HepG2 (cell line): Measurements from ENCODE around the gene MAP1LC3B. TPM values are rescaled to one million over a fixed set of nuclear protein-coding genes. Genes with fewer than 3 reads are reported as not detected.

Experiments
- ATAC-seq: fragments of 200-7000 bp; cut with Tn5 transposase; 3 replicates; pipeline ENCODE4 v1.9.1; 2020; ENCODE audit warnings: mild to moderate bottlenecking, moderate library complexity
- BruUV-seq: library from RNA; stranded (reverse); fragments of 400-500 nt; replicated peaks from 2 replicates; lab custom pipeline; 2021; lab: Mats Ljungman, UMichigan
- CTCF ChIA-PET: fragments of 300-600 bp; formaldehyde crosslinking; extraction: SDS; loops from one replicate; lab custom pipeline; 2021; ENCODE audit warnings: low total read pairs, inconsistent platforms, low intra/inter-chr PET ratio; lab: Yijun Ruan, JAX
- POLR2A ChIA-PET: fragments of 350-600 bp; sonication (Branson Sonifier 250); formaldehyde crosslinking; loops from one replicate; lab custom pipeline; 2020; ENCODE audit warnings: antibody characterized with exemption, inconsistent platforms; lab: Yijun Ruan, JAX
- DNase-seq: peaks from one replicate; pipeline ENCODE4 v3.0.0-alpha.2; 2015; ENCODE audit warnings: low spot score
- FAIRE-seq: peaks from 3 replicates; lab custom pipeline; 2011; peaks lifted over from hg19 to GRCh38; lab: Jason Lieb, UNC
- H2AFZ ChIP-seq: one replicate; pipeline ENCODE4 v1.6.1; 2011; ENCODE audit warnings: low read length, inconsistent platforms
- H3K27ac ChIP-seq: fragments of 300-600 bp; 3 replicates; pipeline ENCODE4 v1.8.0; 2011; ENCODE audit warnings: mixed run types, mild to moderate bottlenecking, mixed read lengths, low read length, inconsistent platforms; ENCODE audit not compliant: insufficient read depth; ENCODE audit errors: extremely low read length
- H3K27me3 ChIP-seq, 2 experiments: fragments of 200-600 bp in 1 of 2; 2 replicates in 1 of 2; 3 replicates in 1 of 2; pipeline versions ENCODE4 v1.6.0 to v1.8.0; 2011; ENCODE audit warnings: low read length in 2 of 2, mild to moderate bottlenecking in 2 of 2, moderate library complexity in 2 of 2, inconsistent platforms in 1 of 2; ENCODE audit not compliant: insufficient read depth in 2 of 2, control insufficient read depth in 1 of 2
- H3K36me3 ChIP-seq, 2 experiments: fragments of 200-600 bp in 1 of 2; replicated peaks in 1 of 2; 2 replicates in 1 of 2; 3 replicates in 1 of 2; pipeline versions ENCODE4 v1.5.1 to v1.8.0; 2011; ENCODE audit warnings: low read length in 2 of 2, inconsistent platforms in 1 of 2; ENCODE audit not compliant: insufficient read depth in 2 of 2, control insufficient read depth in 1 of 2
- H3K4me1 ChIP-seq: 2 replicates; pipeline ENCODE4 v1.5.1; 2012; ENCODE audit warnings: low read length, inconsistent platforms; ENCODE audit not compliant: insufficient read depth
- H3K4me2 ChIP-seq: 2 replicates; pipeline ENCODE4 v1.6.0; 2011; ENCODE audit warnings: low read depth, low read length, inconsistent platforms
- H3K4me3 ChIP-seq, 3 experiments: fragments of 200-600 bp in 1 of 3; sonication (generic), shearing (Covaris generic) in 1 of 3; replicated peaks in 1 of 3; 2 replicates each; pipeline ENCODE4 v1.5.1; 2011 to 2016; ENCODE audit warnings: low read length in 3 of 3, inconsistent platforms in 2 of 3, low read depth in 2 of 3, mild to moderate bottlenecking in 2 of 3, control low read depth in 1 of 3, mixed read lengths in 1 of 3; ENCODE audit not compliant: insufficient read depth in 1 of 3
- H3K79me2 ChIP-seq: one replicate; pipeline ENCODE4 v1.6.1; 2011; ENCODE audit warnings: low read length, inconsistent platforms; ENCODE audit not compliant: insufficient read depth
- H3K9ac ChIP-seq: 2 replicates; pipeline ENCODE4 v1.6.0; 2011; ENCODE audit warnings: mild to moderate bottlenecking, low read depth, low read length, inconsistent platforms; ENCODE audit not compliant: insufficient read depth
- H3K9me3 ChIP-seq: 2 replicates; pipeline ENCODE4 v1.5.1; 2012; ENCODE audit warnings: mild to moderate bottlenecking, low read length
- H4K20me1 ChIP-seq: 2 replicates; pipeline ENCODE4 v1.6.0; 2011; ENCODE audit warnings: inconsistent platforms, mild to moderate bottlenecking, low read length, moderate library complexity; ENCODE audit not compliant: insufficient read depth
- AGO2 ChIP-seq: fragments of 200-400 bp; formaldehyde crosslinking; optimal IDR thresholded peaks from 2 replicates; pipeline ENCODE3; 2017; ENCODE audit warnings: mild to moderate bottlenecking, low read depth, low read length, moderate library complexity
- EP300 ChIP-seq, 3 experiments: sonication (generic) in 1 of 3; formaldehyde crosslinking in 1 of 3; IDR thresholded peaks; 2 replicates each; pipeline versions ENCODE4 v1.5.1 to v1.6.1; 2011 to 2020; ENCODE audit warnings: low read depth in 2 of 3, low read length in 2 of 3, borderline replicate concordance in 1 of 3, improper control_type of control experiment in 1 of 3, mild to moderate bottlenecking in 1 of 3, missing genetic modification reagents in 1 of 3, moderate library complexity in 1 of 3
- POLR2A ChIP-seq, 2 experiments: IDR thresholded peaks; 2 replicates each; pipeline ENCODE4 v1.6.1; 2011; ENCODE audit warnings: low read depth in 2 of 2, low read length in 2 of 2, mild to moderate bottlenecking in 1 of 2, moderate library complexity in 1 of 2; ENCODE audit not compliant: insufficient read depth in 1 of 2
- POLR2AphosphoS5 ChIP-seq: IDR thresholded peaks from 2 replicates; pipeline ENCODE4 v1.6.1; 2012; ENCODE audit warnings: low read depth, low read length
- WGBS: methylation state at CpG from one replicate; pipeline ENCODE4 v1.1.6; 2017; ENCODE audit warnings: low lambda C conversion rate; 5-methylcytosine and 5-hydroxymethylcytosine counted together
- in situ Hi-C: cut with HindIII; loops from 2 replicates; pipeline ENCODE4 v1.10.0; 2017; ENCODE audit warnings: low pct_unique_long_range_greater_than_20kb; ENCODE audit not compliant: extremely low pct_ligation_motif_present
- intact Hi-C: fragments of 100-400 bp; cut with micrococcal nuclease; formaldehyde crosslinking; loops from one replicate; pipeline ENCODE4 v1.10.0; 2022; ENCODE audit not compliant: unreplicated experiment
- polyA plus RNA-seq, 8 experiments: library from polyadenylated mRNA; depleted of rRNA in 3 of 8; stranded (reverse) in 7 of 8; unstranded in 1 of 8; fragments of >200 nt; fragmentation: Illumina TruSeq in 4 of 8; extraction: Trizol in 4 of 8; gene quantifications; 2 replicates each; pipeline versions ENCODE4 v1.2.1 to v1.2.3, GENCODE V29; 2011 to 2016; ENCODE audit warnings: low read depth in 4 of 8, missing spikeins in 1 of 8, mixed read lengths in 1 of 8; ENCODE audit not compliant: insufficient read depth in 1 of 8
- total RNA-seq, 5 experiments: library from RNA; depleted of rRNA; stranded (reverse); fragments of >200 nt; fragmentation: Illumina TruSeq; extraction: Trizol; gene quantifications; 2 replicates each; pipeline ENCODE4 v1.2.3, GENCODE V29; 2016; ENCODE audit warnings: low read depth in 1 of 5
- TF ChIP-seq, protein P1 (sequence below): sonication (generic); formaldehyde crosslinking; IDR thresholded peaks from 2 replicates; pipeline ENCODE4 v1.5.0; 2020; ENCODE audit warnings: mild to moderate bottlenecking, missing genetic modification reagents, borderline replicate concordance

MAP1LC3B gene
- total and polyA plus RNA-seq, 2 of the 13 experiments (the other 11 are each of a cell fraction or from before 2014, with no cell fraction given) = 15.7 to 37.4 TPM

DNA sequence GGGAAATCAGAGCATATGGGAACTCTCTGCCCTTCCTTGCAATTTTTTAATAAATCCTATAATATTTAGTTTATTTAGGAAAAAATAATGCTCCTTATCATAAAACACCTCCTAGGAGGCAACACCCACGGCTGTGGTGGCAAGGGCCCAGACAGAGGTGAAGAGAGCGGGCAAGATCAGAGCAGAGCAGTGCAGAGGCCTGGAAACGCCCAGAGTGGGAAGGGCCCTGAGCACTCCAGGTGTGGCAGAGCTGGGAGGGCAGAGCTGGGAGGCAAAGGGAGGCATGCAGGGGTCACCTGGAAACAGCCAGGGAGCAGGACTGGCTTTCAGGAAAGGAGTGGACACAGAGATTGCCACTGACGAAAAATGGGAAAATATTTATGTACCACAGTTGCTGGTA lies 25.8 kb upstream of the MAP1LC3B start:
- no peak overlapping the region for H3K27ac ChIP-seq
- no TSS peak for BruUV-seq
- no peaks in the 10 kb centered on the region for H3K27me3 ChIP-seq
- intact Hi-C loops = no loop called here
- 0 out of 4 replicates have a peak, but pooled peaks of 1 of the 2 experiments have one; percentile 30 for TF ChIP-seq POLR2A (IDR thresholded peaks at IDR 0.05; ENCODE audit: insufficient read depth in 1 of 2, low read depth in 2 of 2, low read length in 2 of 2)
- TF ChIP-seq AGO2 = peak; percentile 40
- no peak for TF ChIP-seq EP300 (IDR thresholded peaks at IDR 0.05; ENCODE audit: low read depth in 2 of 2, low read length in 2 of 2)
- TF ChIP-seq EP300 (CRISPR knock-in tag; IDR thresholded peaks at IDR 0.05; ENCODE audit: borderline replicate concordance) = no peak
- TF ChIP-seq, protein P1, sequence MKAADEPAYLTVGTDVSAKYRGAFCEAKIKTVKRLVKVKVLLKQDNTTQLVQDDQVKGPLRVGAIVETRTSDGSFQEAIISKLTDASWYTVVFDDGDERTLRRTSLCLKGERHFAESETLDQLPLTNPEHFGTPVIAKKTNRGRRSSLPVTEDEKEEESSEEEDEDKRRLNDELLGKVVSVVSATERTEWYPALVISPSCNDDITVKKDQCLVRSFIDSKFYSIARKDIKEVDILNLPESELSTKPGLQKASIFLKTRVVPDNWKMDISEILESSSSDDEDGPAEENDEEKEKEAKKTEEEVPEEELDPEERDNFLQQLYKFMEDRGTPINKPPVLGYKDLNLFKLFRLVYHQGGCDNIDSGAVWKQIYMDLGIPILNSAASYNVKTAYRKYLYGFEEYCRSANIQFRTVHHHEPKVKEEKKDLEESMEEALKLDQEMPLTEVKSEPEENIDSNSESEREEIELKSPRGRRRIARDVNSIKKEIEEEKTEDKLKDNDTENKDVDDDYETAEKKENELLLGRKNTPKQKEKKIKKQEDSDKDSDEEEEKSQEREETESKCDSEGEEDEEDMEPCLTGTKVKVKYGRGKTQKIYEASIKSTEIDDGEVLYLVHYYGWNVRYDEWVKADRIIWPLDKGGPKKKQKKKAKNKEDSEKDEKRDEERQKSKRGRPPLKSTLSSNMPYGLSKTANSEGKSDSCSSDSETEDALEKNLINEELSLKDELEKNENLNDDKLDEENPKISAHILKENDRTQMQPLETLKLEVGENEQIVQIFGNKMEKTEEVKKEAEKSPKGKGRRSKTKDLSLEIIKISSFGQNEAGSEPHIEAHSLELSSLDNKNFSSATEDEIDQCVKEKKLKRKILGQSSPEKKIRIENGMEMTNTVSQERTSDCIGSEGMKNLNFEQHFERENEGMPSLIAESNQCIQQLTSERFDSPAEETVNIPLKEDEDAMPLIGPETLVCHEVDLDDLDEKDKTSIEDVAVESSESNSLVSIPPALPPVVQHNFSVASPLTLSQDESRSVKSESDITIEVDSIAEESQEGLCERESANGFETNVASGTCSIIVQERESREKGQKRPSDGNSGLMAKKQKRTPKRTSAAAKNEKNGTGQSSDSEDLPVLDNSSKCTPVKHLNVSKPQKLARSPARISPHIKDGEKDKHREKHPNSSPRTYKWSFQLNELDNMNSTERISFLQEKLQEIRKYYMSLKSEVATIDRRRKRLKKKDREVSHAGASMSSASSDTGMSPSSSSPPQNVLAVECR (CRISPR knock-in tag) = 0 out of 2 replicates have a peak, but pooled peaks have one; percentile 0
- 0 out of 2 replicates have a peak, but pooled peaks have one; percentile 10 for TF ChIP-seq POLR2AphosphoS5
- FAIRE-seq (no peak), DNase-seq (no peak), ATAC-seq (peak; percentile 18; the same call in 2 of the 3 replicates)
- peaks cover 43 to 88% of the 10 kb centered on the region in 2 experiments for H3K36me3 ChIP-seq
- H3K4me3 ChIP-seq = no peak overlapping the region
- peaks cover 59% of the 10 kb centered on the region for H3K4me1 ChIP-seq
- ChIA-PET CTCF (no interaction called here), POLR2A (interaction anchor here (0.9 to 18.0 kb wide), 3 partner anchors 9 to 22 kb away, joined by 3 to 265 read pairs (median 5); partner anchors contain the start of gene FBXO31)
- H4K20me1 ChIP-seq = peaks cover 99% of the 10 kb centered on the region
- H3K9me3 ChIP-seq = no peaks in the 10 kb centered on the region
- no peak overlapping the region for H2AFZ ChIP-seq
- in situ Hi-C loops = no loop called here
- H3K9ac ChIP-seq = no peak overlapping the region
- no peak overlapping the region for H3K4me2 ChIP-seq
- WGBS = 93% methylated on average over 4 of the region's 4 CpGs
- H3K79me2 ChIP-seq = peaks cover 98% of the 10 kb centered on the region
